K562 (cell line): ENCODE data around the gene RNLS. TPM values are rescaled to one million over a fixed set of nuclear protein-coding genes. Genes with fewer than 3 reads are reported as not detected.

Experiments used
- ATAC-seq: fragments of 200-7000 bp; cut with Tn5 transposase; 3 replicates; pipeline ENCODE4 v1.9.1; 2020; ENCODE audit warnings: moderate library complexity
- BruUV-seq: library from RNA; stranded (reverse); fragments of 400-500 nt; replicated peaks from 2 replicates; lab custom pipeline; 2021; lab: Mats Ljungman, UMichigan
- CTCF ChIA-PET: fragments of 300-600 bp; formaldehyde crosslinking; extraction: SDS; loops from one replicate; lab custom pipeline; 2021; ENCODE audit warnings: low intra/inter-chr PET ratio; lab: Yijun Ruan, JAX
- POLR2A ChIA-PET: fragments of 300-600, 350-650 bp; sonication (Branson Sonifier 250); formaldehyde crosslinking; extraction: SDS; loops from one replicate; lab custom pipeline; 2021; ENCODE audit warnings: antibody characterized with exemption, inconsistent platforms; lab: Yijun Ruan, JAX
- DNase-seq, 4 experiments: peaks; one replicate each; pipeline versions ENCODE4 v3.0.0 to v3.0.0-alpha.2; 2011 to 2018; ENCODE audit warnings: low spot score in 3 of 4, mixed read lengths in 3 of 4; ENCODE audit errors: extremely low read depth in 1 of 4
- FAIRE-seq: peaks from 2 replicates; lab custom pipeline; 2011; peaks lifted over from hg19 to GRCh38; lab: Jason Lieb, UNC
- H2AFZ ChIP-seq: 2 replicates; pipeline ENCODE4 v1.6.0; 2011; ENCODE audit warnings: low read depth, low read length, control low read depth, inconsistent platforms
- H3K27ac ChIP-seq: fragments of 200-600 bp; 3 replicates; pipeline ENCODE4 v1.8.0; 2011; ENCODE audit warnings: low read depth, mild to moderate bottlenecking, control low read depth, inconsistent platforms, low read length, moderate library complexity, mixed read lengths; ENCODE audit errors: extremely low read depth
- H3K27me3 ChIP-seq, 2 experiments: fragments of 300-600 bp in 1 of 2; 2 replicates in 1 of 2; 3 replicates in 1 of 2; pipeline versions ENCODE4 v1.6.0 to v1.8.0; 2011; ENCODE audit warnings: inconsistent platforms in 2 of 2, low read length in 2 of 2, mild to moderate bottlenecking in 1 of 2, mixed read lengths in 1 of 2, moderate library complexity in 1 of 2; ENCODE audit not compliant: control insufficient read depth in 2 of 2, insufficient read depth in 2 of 2
- H3K36me3 ChIP-seq: fragments of 300-600 bp; 3 replicates; pipeline ENCODE4 v1.8.0; 2011; ENCODE audit warnings: mild to moderate bottlenecking, low read length, inconsistent platforms; ENCODE audit not compliant: control insufficient read depth, insufficient read depth
- H3K4me1 ChIP-seq, 2 experiments: fragments of 200-600 bp in 1 of 2; replicated peaks in 1 of 2; 2 replicates in 1 of 2; 3 replicates in 1 of 2; pipeline versions ENCODE4 v1.5.1 to v1.8.0; 2011; ENCODE audit warnings: inconsistent platforms in 2 of 2, low read length in 2 of 2, mild to moderate bottlenecking in 1 of 2, mixed read lengths in 1 of 2, moderate library complexity in 1 of 2; ENCODE audit not compliant: control insufficient read depth in 2 of 2, insufficient read depth in 2 of 2
- H3K4me2 ChIP-seq: 2 replicates; pipeline ENCODE4 v1.6.1; 2011; ENCODE audit warnings: low read length, control low read depth, inconsistent platforms, mixed read lengths; ENCODE audit not compliant: insufficient read depth
- H3K4me3 ChIP-seq: fragments of 200-600 bp; sonication (generic), shearing (Covaris generic); 2 replicates; pipeline ENCODE4 v1.5.1; 2016; ENCODE audit warnings: control low read depth, inconsistent platforms
- H3K79me2 ChIP-seq: fragments of 200-600 bp; 3 replicates; pipeline ENCODE4 v1.8.0; 2011; ENCODE audit warnings: low read length, inconsistent platforms; ENCODE audit not compliant: control insufficient read depth, insufficient read depth
- H3K9ac ChIP-seq, 2 experiments: 2 replicates each; pipeline versions ENCODE4 v1.6.0 to v1.6.1; 2011; ENCODE audit warnings: low read depth in 2 of 2, low read length in 2 of 2, control low read depth in 1 of 2, inconsistent platforms in 1 of 2, mild to moderate bottlenecking in 1 of 2, mixed read lengths in 1 of 2; ENCODE audit not compliant: insufficient read depth in 1 of 2
- H3K9me1 ChIP-seq: one replicate; pipeline ENCODE4 v1.6.0; 2011; ENCODE audit warnings: inconsistent platforms, mild to moderate bottlenecking, low read length, moderate library complexity; ENCODE audit not compliant: control insufficient read depth, insufficient read depth
- H3K9me3 ChIP-seq: replicated peaks from 2 replicates; pipeline ENCODE4 v1.5.1; 2011; ENCODE audit warnings: low read depth, low read length, inconsistent platforms; ENCODE audit not compliant: control insufficient read depth, insufficient read depth
- H4K20me1 ChIP-seq: replicated peaks from 2 replicates; pipeline ENCODE4 v1.6.1; 2011; ENCODE audit warnings: low read length, inconsistent platforms, mixed read lengths; ENCODE audit not compliant: control insufficient read depth, insufficient read depth
- BMI1 ChIP-seq: fragments of 150-350 bp; IDR thresholded peaks from 2 replicates; pipeline ENCODE4 v1.6.1; 2014; ENCODE audit warnings: low read length
- CHD1 ChIP-seq: fragments of 200-600 bp; sonication (generic); IDR thresholded peaks from one replicate; pipeline ENCODE4 v1.6.1; 2012; ENCODE audit warnings: mild to moderate bottlenecking, moderate library complexity, low read length, inconsistent platforms
- CTBP1 ChIP-seq: fragments of 450-650 bp; IDR thresholded peaks from 2 replicates; pipeline ENCODE4 v1.6.1; 2016; ENCODE audit warnings: borderline replicate concordance
- CXXC5 ChIP-seq: fragments of 250-450 bp; sonication (Bioruptor Pico); IDR thresholded peaks from 2 replicates; pipeline ENCODE4 v1.8.0; 2022; ENCODE audit warnings: inconsistent platforms, mild to moderate bottlenecking, moderate library complexity
- ELF1 ChIP-seq: fragments of 200-800 bp; sonication (Bioruptor generic); IDR thresholded peaks from 2 replicates; pipeline ENCODE4 v1.6.1; 2016; ENCODE audit warnings: missing genetic modification characterization, missing compliant biosample characterization
- FOXJ2 ChIP-seq: fragments of 200-800 bp; sonication (Bioruptor generic); IDR thresholded peaks from 2 replicates; pipeline ENCODE4 v1.6.1; 2016; ENCODE audit warnings: missing genetic modification characterization, missing compliant biosample characterization
- HSF4 ChIP-seq: fragments of 250-450 bp; sonication (Bioruptor Pico); IDR thresholded peaks from 2 replicates; pipeline ENCODE4 v2.1.2; 2022; ENCODE audit warnings: mild to moderate bottlenecking, moderate library complexity, borderline replicate concordance
- NR3C1 ChIP-seq: sonication (generic); formaldehyde crosslinking; IDR thresholded peaks from 2 replicates; pipeline ENCODE4 v1.8.1; 2022; ENCODE audit warnings: missing genetic modification reagents
- SAFB2 ChIP-seq: fragments of 200-400 bp; formaldehyde crosslinking; IDR thresholded peaks from 2 replicates; pipeline ENCODE4 v1.6.1; 2018; ENCODE audit warnings: borderline replicate concordance, low read length, low read depth, moderate library complexity; ENCODE audit not compliant: severe bottlenecking
- SREBF2 ChIP-seq: sonication (generic); formaldehyde crosslinking; IDR thresholded peaks from 2 replicates; pipeline ENCODE4 v1.4.0; 2020; ENCODE audit warnings: mild to moderate bottlenecking, missing genetic modification reagents
- STAG1 ChIP-seq: sonication (generic); formaldehyde crosslinking; IDR thresholded peaks from 2 replicates; pipeline ENCODE4 v1.5.0; 2020; ENCODE audit warnings: missing genetic modification reagents, borderline replicate concordance
- ZC3H4 ChIP-seq: sonication (generic); formaldehyde crosslinking; IDR thresholded peaks from 2 replicates; pipeline ENCODE4 v1.9.0; 2021; ENCODE audit warnings: missing genetic modification reagents, borderline replicate concordance
- ZFP30 ChIP-seq: fragments of 250-450 bp; sonication (Bioruptor Pico); IDR thresholded peaks from 2 replicates; pipeline ENCODE4 v1.8.0; 2022; ENCODE audit warnings: moderate library complexity, mild to moderate bottlenecking, inconsistent platforms, borderline replicate concordance
- ZNF212 ChIP-seq: fragments of 450-650 bp; formaldehyde crosslinking; IDR thresholded peaks from 2 replicates; pipeline ENCODE4 v1.4.0; 2020; ENCODE audit warnings: mild to moderate bottlenecking
- ZNF311 ChIP-seq: fragments of 250-450 bp; sonication (Bioruptor Pico); IDR thresholded peaks from 2 replicates; pipeline ENCODE4 v1.4.0; 2020; ENCODE audit warnings: mild to moderate bottlenecking, moderate library complexity
- ZNF318 ChIP-seq, 2 experiments: fragments of 450-650 bp; IDR thresholded peaks; 2 replicates each; pipeline ENCODE4 v1.6.1; 2016; ENCODE audit warnings: mild to moderate bottlenecking in 2 of 2, borderline replicate concordance in 1 of 2, low read depth in 1 of 2, moderate library complexity in 1 of 2
- WGBS: fragments of 100-300 bp; shearing (Covaris generic); methylation state at CpG from one replicate; pipeline ENCODE4 v1.1.6; 2016; ENCODE audit warnings: low coverage, mixed read lengths; ENCODE audit not compliant: insufficient coverage; ENCODE audit errors: missing lambda C conversion rate; 5-methylcytosine and 5-hydroxymethylcytosine counted together
- in situ Hi-C: fragments of 300-500 bp; cut with MboI; formaldehyde crosslinking; loops from 4 replicates; pipeline ENCODE4 v1.15.0; 2018; ENCODE audit warnings: inconsistent platforms, mixed read lengths
- intact Hi-C: fragments of 100-400 bp; cut with micrococcal nuclease; formaldehyde crosslinking; loops from 2 replicates; pipeline ENCODE4 v1.14.2; 2022
- polyA plus RNA-seq, 8 experiments: library from polyadenylated mRNA; depleted of rRNA in 4 of 8; stranded (reverse) in 5 of 8; unstranded in 3 of 8; fragments of >200 nt; fragmentation: Nextera tagmentation in 2 of 8; fragmentation: Illumina TruSeq in 1 of 8; extraction: Ambion mirVana in 2 of 8; extraction: Trizol in 1 of 8; gene quantifications; 2 replicates each; pipeline versions ENCODE4 v1.2.1 to v1.2.3, GENCODE V29; 2011 to 2014; ENCODE audit warnings: inconsistent platforms in 1 of 8, missing spikeins in 1 of 8
- total RNA-seq, 7 experiments: library from RNA; depleted of rRNA in 6 of 7; stranded (reverse); fragments of >200 nt in 6 of 7; fragmentation: Illumina TruSeq in 2 of 7; extraction: Trizol in 2 of 7; gene quantifications; 2 replicates each; pipeline versions ENCODE4 v1.2.1 to v1.2.3, GENCODE V29; 2011 to 2021; ENCODE audit warnings: low replicate concordance in 1 of 7

RNLS gene
- total and polyA plus RNA-seq, 9 of the 15 experiments (the other 6 are each of a cell fraction or from before 2014, with no cell fraction given) = 0.14 to 0.72 (median 0.41) TPM; not detected in 3

DNA sequence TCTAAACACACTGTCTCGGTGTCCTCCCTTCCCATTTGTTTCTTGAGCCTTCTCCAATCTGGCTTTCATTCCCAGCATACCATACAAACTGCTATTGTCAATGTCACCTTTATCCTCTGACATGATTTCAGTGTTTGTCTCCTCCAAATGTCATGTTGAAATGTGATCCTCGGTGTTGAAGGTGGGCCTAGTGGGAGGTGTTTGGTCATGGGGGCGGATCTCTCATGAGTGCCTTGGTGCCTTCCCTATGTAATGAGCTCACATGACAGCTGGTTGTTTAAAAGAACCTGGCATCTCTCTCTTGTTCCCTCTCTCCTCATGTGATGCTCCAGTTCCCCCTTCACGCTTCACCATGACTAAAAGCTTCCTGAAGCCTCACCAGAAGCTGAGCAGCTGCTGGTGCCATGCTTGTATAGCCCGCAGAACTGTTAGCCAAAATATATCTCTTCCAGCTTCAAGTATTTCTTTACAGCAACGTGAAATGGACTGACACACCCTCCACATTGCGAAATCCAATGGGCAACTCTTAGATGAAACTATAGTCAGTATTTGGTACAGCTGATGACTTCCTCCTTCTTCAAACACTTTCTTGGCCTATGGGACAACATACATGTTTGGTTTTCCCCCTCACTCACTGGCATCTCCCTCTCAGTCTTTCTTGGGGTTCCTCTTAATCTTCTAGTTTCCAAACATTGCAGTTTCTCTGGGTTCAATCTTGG is 27.8 kb downstream of the RNLS start:
- no peak for DNase-seq
- no peaks in the 10 kb centered on the region for H3K79me2 ChIP-seq
- H3K4me1 ChIP-seq = no peaks in the 10 kb centered on the region
- WGBS = 0% methylated on average over 7 of the region's 7 CpGs
- H3K9me1 ChIP-seq = no peaks in the 10 kb centered on the region
- no peaks in the 10 kb centered on the region for H3K27me3 ChIP-seq
- no peaks in the 10 kb centered on the region for H3K36me3 ChIP-seq
- ChIA-PET CTCF (no interaction called here), POLR2A (no interaction called here)
- in situ Hi-C loops (no loop called here), intact Hi-C loops (no loop called here)
- no peak for ATAC-seq
- no peak overlapping the region for H3K4me2 ChIP-seq
- no TSS peak for BruUV-seq
- H3K9ac ChIP-seq = no peak overlapping the region
- FAIRE-seq = no peak
- H3K27ac ChIP-seq = no peak overlapping the region
- no peaks in the 10 kb centered on the region for H3K9me3 ChIP-seq
- no peaks in the 10 kb centered on the region for H4K20me1 ChIP-seq
- H2AFZ ChIP-seq = no peak overlapping the region
- no peak overlapping the region for H3K4me3 ChIP-seq
- no peak for TF ChIP-seq HSF4
- TF ChIP-seq CHD1 = no peak
- no peak for TF ChIP-seq SAFB2
- no peak for TF ChIP-seq CTBP1
- no peak for TF ChIP-seq ZNF311 (CRISPR knock-in tag)
- TF ChIP-seq ZNF318 (IDR thresholded peaks at IDR 0.05; ENCODE audit: borderline replicate concordance in 1 of 2, low read depth in 1 of 2) = no peak
- no peak for TF ChIP-seq BMI1
- no peak for TF ChIP-seq NR3C1 (CRISPR knock-in tag)
- TF ChIP-seq SREBF2 (CRISPR knock-in tag) = no peak
- TF ChIP-seq ELF1 (tag) = no peak
- no peak for TF ChIP-seq CXXC5 (CRISPR knock-in tag)
- no peak for TF ChIP-seq FOXJ2 (tag)
- TF ChIP-seq ZFP30 (CRISPR knock-in tag) = no peak
- TF ChIP-seq STAG1 (CRISPR knock-in tag) = no peak
- TF ChIP-seq ZNF212 (CRISPR knock-in tag) = no peak
- TF ChIP-seq ZC3H4 (CRISPR knock-in tag) = no peak
